Stimulated activated CD8-positive, alpha-beta memory T cell treated with anti-CD3 and anti-CD28 coated beads, Interleukin-12 subunit alpha, Interleukin-12 subunit beta, amount 100 ng/mL, for 24 hours (primary cell): ENCODE results near the gene TAPBP.
A peak's percentile ranks its signal among the peaks of the same experiment; 100 is the strongest.
"Not testable (repeated sequence)": the region's sequence is repeated elsewhere in the genome, so short reads cannot be mapped to it uniquely, and the experiment has no call there.

Experiments
- DNase-seq: peaks from one replicate; pipeline ENCODE4 v3.0.0-alpha.2; 2020; ENCODE audit errors: extremely low read depth

The TAPBP gene

GRCh38 chr6:33296797-33297405, 17.0 kb downstream of the TAPBP start:
- no peak for DNase-seq

- DNase-seq: no peak
Observed at GRCh38 chr6:33295621-33296369, 18.1 kb downstream of the TAPBP start.

GRCh38 chr6:33294086-33294823, 19.6 kb downstream of the TAPBP start:
- DNase-seq: no peak

GRCh38 chr6:33292996-33293682, 20.7 kb downstream of the TAPBP start:
- no peak for DNase-seq

- DNase-seq: no peak
Observed at GRCh38 chr6:33290459-33290858, 23.4 kb downstream of the TAPBP start.

- no peak for DNase-seq
Observed at GRCh38 chr6:33289784-33290315, 24.0 kb downstream of the TAPBP start.

- DNase-seq: peak; percentile 67
Observed at GRCh38 chr6:33288921-33289783, 24.7 kb downstream of the TAPBP start, which contains the start of the genes PFDN6 and WDR46. TSS of gene PFDN6 (plus strand) at chr6:33289601. CDS start at chr6:33289857, 256 bp downstream. TSS of gene WDR46 (minus strand) at chr6:33289239. CDS start at chr6:33289170, 69 bp downstream.

GRCh38 chr6:33288141-33288920, 25.5 kb downstream of the TAPBP start:
- DNase-seq: no peak

GRCh38 chr6:33286946-33287914, 26.6 kb downstream of the TAPBP start:
- no peak for DNase-seq

GRCh38 chr6:33285214-33285613, 28.7 kb downstream of the TAPBP start:
- DNase-seq: not testable (repeated sequence)

GRCh38 chr6:33280539-33280938, 33.3 kb downstream of the TAPBP start:
- no peak for DNase-seq

GRCh38 chr6:33279971-33280511, 33.8 kb downstream of the TAPBP start:
- no peak for DNase-seq

GRCh38 chr6:33279257-33279695, 34.6 kb downstream of the TAPBP start:
- no peak for DNase-seq

GRCh38 chr6:33278810-33279209, 35.1 kb downstream of the TAPBP start:
- DNase-seq: no peak

- DNase-seq: no peak
Observed at GRCh38 chr6:33278392-33278741, 35.5 kb downstream of the TAPBP start.

- DNase-seq: no peak
Observed at GRCh38 chr6:33277663-33278391, 36.1 kb downstream of the TAPBP start.

GRCh38 chr6:33276864-33277662, 36.8 kb downstream of the TAPBP start, which contains the start of gene B3GALT4:
TSS of gene B3GALT4 (plus strand) at chr6:33277123. CDS start at chr6:33277420, 297 bp downstream.
- DNase-seq: no peak
